Prostate gland (tissue), 2 donors: ENCODE data around the gene ATP11B.

Source experiments
- CTCF ChIP-seq, 4 experiments: fragments of 200-600 bp in 2 of 4; fragments of 450-650 bp in 2 of 4; sonication (generic) in 2 of 4; IDR thresholded peaks; 1 replicate in 3 of 4; 2 replicates in 1 of 4; pipeline ENCODE4 v1.5.1; 2016 to 2019; ENCODE audit warnings: antibody characterized with exemption in 4 of 4, mild to moderate bottlenecking in 2 of 4, moderate library complexity in 2 of 4
- POLR2A ChIP-seq: fragments of 450-650 bp; IDR thresholded peaks from one replicate; pipeline ENCODE4 v1.6.1; 2016; ENCODE audit warnings: antibody characterized with exemption, mild to moderate bottlenecking
- POLR2AphosphoS5 ChIP-seq: sonication (generic); formaldehyde crosslinking; IDR thresholded peaks from one replicate; pipeline ENCODE4 v1.6.1; 2017; ENCODE audit warnings: antibody characterized with exemption

- TF ChIP-seq CTCF (IDR thresholded peaks at IDR 0.05) (no peak), POLR2A (no peak), POLR2AphosphoS5 (no peak)
These were observed 127.3 kb downstream of the ATP11B start for GRCh38 chr3:182920515-182921084.
